HEK293T (cell line): ENCODE measurements around the gene TMEM135.

Experiments
- ELF4 ChIP-seq: fragments of 450-650 bp; IDR thresholded peaks from 2 replicates; pipeline ENCODE4 v1.6.1; 2017; ENCODE audit warnings: antibody characterized with exemption
- FOXA1 ChIP-seq: fragments of 450-650 bp; IDR thresholded peaks from 2 replicates; pipeline ENCODE4 v1.6.1; 2016; ENCODE audit warnings: mild to moderate bottlenecking
- FOXK2 ChIP-seq: fragments of 450-650 bp; IDR thresholded peaks from 2 replicates; pipeline ENCODE4 v1.6.1; 2016; ENCODE audit warnings: mild to moderate bottlenecking
- FOXM1 ChIP-seq: fragments of 450-650 bp; IDR thresholded peaks from 2 replicates; pipeline ENCODE4 v1.6.1; 2017; ENCODE audit warnings: mild to moderate bottlenecking, borderline replicate concordance
- HDGF ChIP-seq: fragments of 450-650 bp; IDR thresholded peaks from 2 replicates; pipeline ENCODE4 v1.6.1; 2017; ENCODE audit warnings: antibody characterized with exemption, borderline replicate concordance
- L3MBTL2 ChIP-seq: fragments of 450-650 bp; conservative IDR thresholded peaks from 2 replicates; pipeline ENCODE4 v1.6.1; 2016; ENCODE audit warnings: mild to moderate bottlenecking
- SP1 ChIP-seq: fragments of 450-650 bp; IDR thresholded peaks from 2 replicates; pipeline ENCODE4 v1.6.1; 2017
- TF ChIP-seq, protein P1 (sequence below): fragments of 450-650 bp; IDR thresholded peaks from 2 replicates; pipeline ENCODE4 v1.6.1; 2016

DNA sequence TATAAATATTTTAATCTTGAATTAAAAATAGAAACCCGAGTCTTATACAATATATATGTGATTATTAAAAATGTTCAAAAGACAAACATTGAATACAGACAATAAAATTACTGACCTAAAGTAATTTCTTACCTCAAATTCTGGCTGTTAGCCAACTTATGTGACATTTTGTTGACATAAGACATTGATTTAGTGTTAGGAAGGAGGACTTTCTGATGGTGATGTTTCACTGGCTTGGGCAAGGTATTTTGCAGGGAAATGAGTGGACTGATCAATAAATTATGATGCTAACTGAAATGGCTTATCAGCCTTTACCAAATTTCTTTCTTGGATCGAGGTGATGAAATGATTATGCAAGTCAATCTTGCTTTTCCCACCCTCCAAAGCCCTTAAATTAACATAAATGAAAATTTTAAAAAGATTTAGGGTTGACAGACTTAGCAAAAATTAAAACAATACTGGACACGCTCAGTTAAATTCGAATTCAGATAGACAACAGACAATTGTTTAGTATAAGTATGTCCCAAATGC lies 49.3 kb upstream of the TMEM135 start:
- TF ChIP-seq ELF4 (no peak), FOXA1 (no peak), HDGF (no peak), FOXK2 (no peak), FOXM1 (no peak), SP1 (no peak), L3MBTL2 (no peak)
- TF ChIP-seq, protein P1, sequence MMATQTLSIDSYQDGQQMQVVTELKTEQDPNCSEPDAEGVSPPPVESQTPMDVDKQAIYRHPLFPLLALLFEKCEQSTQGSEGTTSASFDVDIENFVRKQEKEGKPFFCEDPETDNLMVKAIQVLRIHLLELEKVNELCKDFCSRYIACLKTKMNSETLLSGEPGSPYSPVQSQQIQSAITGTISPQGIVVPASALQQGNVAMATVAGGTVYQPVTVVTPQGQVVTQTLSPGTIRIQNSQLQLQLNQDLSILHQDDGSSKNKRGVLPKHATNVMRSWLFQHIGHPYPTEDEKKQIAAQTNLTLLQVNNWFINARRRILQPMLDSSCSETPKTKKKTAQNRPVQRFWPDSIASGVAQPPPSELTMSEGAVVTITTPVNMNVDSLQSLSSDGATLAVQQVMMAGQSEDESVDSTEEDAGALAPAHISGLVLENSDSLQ: peak; percentile 63
